Osteoblast (primary cell): ENCODE data around the gene MACROH2A1. TPM values are rescaled to one million over a fixed set of nuclear protein-coding genes. Genes with fewer than 3 reads are reported as not detected.
A peak's percentile ranks its signal among the peaks of the same experiment; 100 is the strongest.

Experiments used
- DNase-seq: peaks from one replicate; pipeline ENCODE4 v3.0.0; 2011; ENCODE audit warnings: low spot score, mixed read lengths; ENCODE audit not compliant: insufficient read length; ENCODE audit errors: missing footprints
- H2AFZ ChIP-seq: 2 replicates; pipeline ENCODE4 v1.6.0; 2011; ENCODE audit warnings: mild to moderate bottlenecking, low read length
- H3K27ac ChIP-seq: 2 replicates; pipeline ENCODE4 v1.5.1; 2011; ENCODE audit warnings: mild to moderate bottlenecking, low read depth, low read length, moderate library complexity
- H3K27me3 ChIP-seq: 2 replicates; pipeline ENCODE4 v1.6.0; 2012; ENCODE audit warnings: mild to moderate bottlenecking, control low read depth, inconsistent platforms, low read length, moderate library complexity; ENCODE audit not compliant: insufficient read depth
- H3K36me3 ChIP-seq: 2 replicates; pipeline ENCODE4 v1.5.1; 2011; ENCODE audit warnings: mild to moderate bottlenecking, low read length, control low read depth, moderate library complexity; ENCODE audit not compliant: insufficient read depth
- H3K4me1 ChIP-seq: 2 replicates; pipeline ENCODE4 v1.5.1; 2011; ENCODE audit warnings: mild to moderate bottlenecking, low read length, control low read depth, moderate library complexity; ENCODE audit not compliant: insufficient read depth
- H3K4me2 ChIP-seq: 2 replicates; pipeline ENCODE4 v1.6.0; 2011; ENCODE audit warnings: mild to moderate bottlenecking, low read length; ENCODE audit not compliant: insufficient read depth
- H3K4me3 ChIP-seq: fragments of 200-600 bp; sonication (generic); 3 replicates; pipeline ENCODE4 v1.5.1; 2012; ENCODE audit warnings: mild to moderate bottlenecking, low read length, inconsistent platforms; ENCODE audit not compliant: insufficient read depth
- H3K79me2 ChIP-seq: 2 replicates; pipeline ENCODE4 v1.6.0; 2012; ENCODE audit warnings: mild to moderate bottlenecking, low read length, control low read depth, inconsistent platforms; ENCODE audit not compliant: insufficient read depth
- H3K9me3 ChIP-seq: 2 replicates; pipeline ENCODE4 v1.5.1; 2011; ENCODE audit warnings: low read depth, low read length, control low read depth
- H4K20me1 ChIP-seq: 2 replicates; pipeline ENCODE4 v1.6.0; 2012; ENCODE audit warnings: mild to moderate bottlenecking, low read length, control low read depth; ENCODE audit not compliant: insufficient read depth
- CTCF ChIP-seq: IDR thresholded peaks from 2 replicates; pipeline ENCODE4 v1.5.1; 2011; ENCODE audit warnings: mild to moderate bottlenecking, low read depth, low read length, moderate library complexity; ENCODE audit errors: extremely low read depth
- total RNA-seq: library from RNA; depleted of rRNA; stranded (reverse); fragments of >200 nt; gene quantifications from 2 replicates; pipeline ENCODE4 v1.2.3, GENCODE V29; 2012

Gene MACROH2A1
- total RNA-seq, 1 donor = 162 TPM

GRCh38 chr5:135377751-135378680, 21.0 kb downstream of the MACROH2A1 start:
- no peaks in the 10 kb centered on the region for H3K27me3 ChIP-seq
- H3K9me3 ChIP-seq = no peaks in the 10 kb centered on the region
- TF ChIP-seq CTCF = no peak
- H3K27ac ChIP-seq = no peak overlapping the region
- H3K4me3 ChIP-seq = no peak overlapping the region
- H2AFZ ChIP-seq = no peak overlapping the region
- peaks cover 34% of the 10 kb centered on the region for H3K4me1 ChIP-seq
- no peak overlapping the region for H3K4me2 ChIP-seq
- peaks cover 97% of the 10 kb centered on the region for H3K79me2 ChIP-seq
- no peak for DNase-seq
- H3K36me3 ChIP-seq = peaks cover 68% of the 10 kb centered on the region
- peaks cover 33% of the 10 kb centered on the region for H4K20me1 ChIP-seq

GRCh38 chr5:135376961-135377624, 21.9 kb downstream of the MACROH2A1 start:
- Histone ChIP-seq H3K27me3 (no peaks in the 10 kb centered on the region), H3K4me1 (peaks cover 37% of the 10 kb centered on the region), H4K20me1 (peaks cover 35% of the 10 kb centered on the region)

GRCh38 chr5:135375040-135375793, 23.8 kb downstream of the MACROH2A1 start:
- H3K36me3 ChIP-seq = peaks cover 48% of the 10 kb centered on the region
- H4K20me1 ChIP-seq = peaks cover 38% of the 10 kb centered on the region
- H3K4me1 ChIP-seq = peaks cover 45% of the 10 kb centered on the region
- H3K27me3 ChIP-seq = no peaks in the 10 kb centered on the region
- no peaks in the 10 kb centered on the region for H3K9me3 ChIP-seq
- H3K27ac ChIP-seq = peak overlapping the region; percentile 18
- no peak for TF ChIP-seq CTCF
- H3K4me2 ChIP-seq = no peak overlapping the region
- H3K79me2 ChIP-seq = peaks cover 93% of the 10 kb centered on the region
- H2AFZ ChIP-seq = no peak overlapping the region
- H3K4me3 ChIP-seq = no peak overlapping the region
- no peak for DNase-seq

More at GRCh38 chr5:135376961-135377624, 21.9 kb downstream of the MACROH2A1 start:
- Histone ChIP-seq H2AFZ (no peak overlapping the region), H3K4me3 (no peak overlapping the region), H3K27ac (no peak overlapping the region), H3K36me3 (peaks cover 60% of the 10 kb centered on the region), H3K9me3 (no peaks in the 10 kb centered on the region), H3K79me2 (peaks cover 97% of the 10 kb centered on the region), H3K4me2 (no peak overlapping the region)
- no peak for TF ChIP-seq CTCF
- DNase-seq = no peak
